ENCODE data around the gene KIAA0753. TPM values are rescaled to one million over a fixed set of nuclear protein-coding genes. Genes with fewer than 3 reads are reported as not detected.

Gene KIAA0753
- total and polyA plus RNA-seq, 2 experiments from 2014 or later, result 6.9 to 20.5 TPM

DNA sequence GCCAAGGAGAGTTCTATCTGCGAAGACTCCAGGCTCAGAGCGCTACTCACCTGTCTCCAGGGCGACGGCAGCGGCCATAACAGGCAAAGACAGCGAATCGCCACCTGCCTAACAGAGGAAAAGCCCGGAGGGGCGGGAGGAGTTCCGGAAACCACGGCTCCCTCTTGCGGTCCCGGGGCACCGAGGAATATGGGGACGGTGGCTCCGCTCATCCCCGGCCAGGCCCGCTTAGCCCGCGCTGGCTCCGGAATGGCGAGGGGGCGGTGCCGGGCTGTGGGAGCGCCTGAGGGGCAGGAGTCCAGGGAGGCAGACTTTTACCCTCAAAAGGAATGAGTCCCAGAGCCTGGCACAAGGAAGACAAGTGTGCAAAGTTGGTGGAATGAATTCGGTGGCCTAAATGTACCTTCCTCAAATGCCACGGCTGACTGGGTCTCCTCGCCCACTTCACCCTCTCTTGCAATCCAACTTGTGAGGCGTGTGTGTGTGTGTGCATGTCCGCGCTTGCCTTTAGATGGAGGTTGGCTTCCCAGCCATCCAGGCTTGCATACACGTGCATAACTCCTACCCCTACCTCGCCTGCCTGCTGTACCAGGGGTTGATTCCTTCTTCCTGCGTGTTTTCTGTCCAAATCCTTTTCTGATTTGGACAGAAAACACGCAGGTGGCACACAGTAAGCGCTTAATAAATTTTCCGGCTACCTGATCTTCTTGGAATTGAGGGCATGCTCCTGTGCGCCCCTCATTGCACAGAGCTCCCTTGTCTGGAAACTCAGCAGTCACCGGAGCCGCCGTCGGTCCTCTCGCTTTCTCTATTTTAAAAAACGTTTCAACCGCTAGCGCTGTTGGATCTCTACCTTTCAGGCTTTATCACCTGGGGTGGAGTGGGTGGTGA lies 14.6 kb upstream of the KIAA0753 start:
- peaks cover 21% of the 10 kb centered on the region for H3F3A ChIP-seq (ENCODE audit: insufficient read depth)
- no peak overlapping the region for H3K27ac ChIP-seq
- H3K4me2 ChIP-seq (ENCODE audit: unreplicated experiment), result peak overlapping the region; percentile 20
- no peaks in the 10 kb centered on the region for H3K9me2 ChIP-seq (ENCODE audit: insufficient read depth)
- H3K79me2 ChIP-seq (ENCODE audit: insufficient read depth), result peaks cover 7% of the 10 kb centered on the region
- H3K27me3 ChIP-seq (replicated peaks; ENCODE audit: insufficient read depth), result peaks cover 20% of the 10 kb centered on the region
- H3K9me3 ChIP-seq (ENCODE audit: low read depth), result no peaks in the 10 kb centered on the region
- no peak overlapping the region for H3K9ac ChIP-seq
- no peak for DNase-seq
- WGBS, 2 experiments (ENCODE audit: low coverage in 1 of 2, low lambda C conversion rate in 2 of 2, missing lambda C conversion rate in 2 of 2), result 24 to 25% methylated on average over 46 of the region's 46 CpGs
- in situ Hi-C loops (cut with MboI), result no loop called here
- H4K20me1 ChIP-seq (ENCODE audit: insufficient read depth), result peaks cover 3% of the 10 kb centered on the region; the same call in 1 of the 2 replicates
- no peaks in the 10 kb centered on the region for H3K36me3 ChIP-seq (ENCODE audit: low read depth)
- H2AFZ ChIP-seq, result no peak overlapping the region
- 0 out of 2 replicates have a peak, but pooled peaks have one; percentile 43 for TF ChIP-seq EZH2phosphoT487 (IDR thresholded peaks at IDR 0.05; ENCODE audit: insufficient read depth, low read depth)
- peak; percentile 81 for TF ChIP-seq EZH2 (IDR thresholded peaks at IDR 0.05; ENCODE audit: insufficient read depth, poor library complexity, severe bottlenecking)
- no peak overlapping the region for H3K4me3 ChIP-seq
- H3K4me1 ChIP-seq (ENCODE audit: insufficient read depth), result peaks cover 18% of the 10 kb centered on the region; the same call in 1 of the 2 replicates

DNA sequence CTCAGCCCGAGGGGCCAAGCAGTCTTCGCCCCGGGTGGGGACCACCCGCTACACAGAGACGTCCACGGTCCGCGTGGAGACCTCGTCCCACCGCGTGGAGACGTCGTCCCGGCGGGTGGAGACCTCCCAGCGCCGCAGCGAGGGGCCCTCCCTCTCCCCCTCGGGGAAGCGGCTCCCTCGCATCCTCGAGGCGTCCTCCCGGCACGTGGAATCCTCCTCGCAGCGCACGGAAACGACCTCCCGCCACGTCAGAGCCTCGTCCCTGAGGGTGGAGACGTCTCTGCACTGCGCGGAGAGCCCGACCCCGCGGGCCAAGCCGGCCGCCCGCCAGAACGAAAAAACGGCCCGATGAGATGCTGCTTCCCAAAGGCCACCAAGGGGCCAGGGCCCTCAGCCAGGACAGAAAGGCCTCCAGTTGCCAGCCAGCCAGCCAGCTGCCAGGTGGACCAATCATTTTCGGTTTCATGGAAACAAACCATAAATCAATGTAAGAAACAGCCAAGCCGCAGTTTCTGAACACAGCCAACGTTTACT lies 11.5 kb upstream of the KIAA0753 start:
- peak overlapping the region; percentile 88 for H3K4me3 ChIP-seq
- no peaks in the 10 kb centered on the region for H3K9me3 ChIP-seq (ENCODE audit: low read depth)
- peaks cover 25% of the 10 kb centered on the region; the same call in 1 of the 2 replicates for H3K4me1 ChIP-seq (ENCODE audit: insufficient read depth)
- 5 to 7% methylated on average over 15 to 41 of the region's 47 CpGs for WGBS, 2 experiments (ENCODE audit: low coverage in 1 of 2, low lambda C conversion rate in 2 of 2, missing lambda C conversion rate in 2 of 2)
- peaks cover 22% of the 10 kb centered on the region for H3F3A ChIP-seq (ENCODE audit: insufficient read depth)
- H3K79me2 ChIP-seq (ENCODE audit: insufficient read depth), result peaks cover 38% of the 10 kb centered on the region
- H3K9me2 ChIP-seq (ENCODE audit: insufficient read depth), result no peaks in the 10 kb centered on the region
- H4K20me1 ChIP-seq (ENCODE audit: insufficient read depth), result peaks cover 6% of the 10 kb centered on the region; the same call in 1 of the 2 replicates
- in situ Hi-C loops (cut with MboI), result no loop called here
- peak overlapping the region; percentile 97 for H3K9ac ChIP-seq
- peak overlapping the region; percentile 72 for H3K4me2 ChIP-seq (ENCODE audit: unreplicated experiment)
- peak overlapping the region; percentile 95 for H2AFZ ChIP-seq
- H3K36me3 ChIP-seq (ENCODE audit: low read depth), result peaks cover 19% of the 10 kb centered on the region; the same call in 1 of the 2 replicates
- peaks cover 12% of the 10 kb centered on the region for H3K27me3 ChIP-seq (replicated peaks; ENCODE audit: insufficient read depth)
- TF ChIP-seq EZH2 (IDR thresholded peaks at IDR 0.05; ENCODE audit: insufficient read depth, poor library complexity, severe bottlenecking) (no peak), EZH2phosphoT487 (IDR thresholded peaks at IDR 0.05; ENCODE audit: insufficient read depth, low read depth) (no peak)
- H3K27ac ChIP-seq, result peak overlapping the region; percentile 32; the same call in 1 of the 2 replicates
- peak; percentile 60 for DNase-seq

DNA sequence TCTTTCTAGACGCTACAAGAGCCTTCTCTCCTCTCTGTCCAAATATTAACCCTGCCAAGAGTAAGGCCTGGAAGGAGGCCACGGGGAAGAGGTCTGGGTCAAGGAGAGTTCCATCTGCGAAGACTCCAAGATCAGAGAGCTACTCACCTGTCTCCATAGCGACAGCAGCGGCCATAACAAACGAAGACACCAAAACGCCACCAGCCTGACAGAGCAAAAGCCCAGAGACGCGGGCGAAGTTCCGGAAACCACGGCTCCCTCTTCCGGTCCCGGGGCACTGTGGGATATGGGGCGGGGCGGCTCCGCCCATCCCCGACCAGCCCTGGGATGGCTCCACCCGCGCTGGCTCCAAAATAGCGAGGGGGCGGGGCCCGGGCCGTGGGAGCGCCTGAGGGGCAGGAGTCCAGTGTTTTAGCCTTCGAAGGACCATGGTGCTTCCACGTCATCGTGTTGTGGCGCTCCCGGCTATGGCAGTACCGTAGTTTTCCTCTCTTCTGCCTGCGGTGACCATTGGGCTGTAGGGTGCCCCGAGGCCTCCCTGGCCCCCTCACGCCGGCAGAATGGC lies 10.9 kb upstream of the KIAA0753 start, which contains the start of the genes C17orf100 and MED31:
Gene C17orf100, plus strand, starts transcription at position 409 of the 565 bp plus-strand sequence. Its CDS starts 152 bp downstream, at position 561.
Gene MED31, minus strand, starts transcription at position 252 of the 565 bp plus-strand sequence. Its CDS starts 77 bp downstream, at position 175.
- TF ChIP-seq EZH2phosphoT487 (IDR thresholded peaks at IDR 0.05; ENCODE audit: insufficient read depth, low read depth) (no peak), EZH2 (IDR thresholded peaks at IDR 0.05; ENCODE audit: insufficient read depth, poor library complexity, severe bottlenecking) (no peak)
- H3K4me1 ChIP-seq (ENCODE audit: insufficient read depth), result peaks cover 25% of the 10 kb centered on the region; the same call in 1 of the 2 replicates
- 1 to 2% methylated on average over 33 of the region's 35 CpGs for WGBS, 2 experiments (ENCODE audit: low coverage in 1 of 2, low lambda C conversion rate in 2 of 2, missing lambda C conversion rate in 2 of 2)
- no peaks in the 10 kb centered on the region for H3K9me3 ChIP-seq (ENCODE audit: low read depth)
- peaks cover 6% of the 10 kb centered on the region; the same call in 1 of the 2 replicates for H4K20me1 ChIP-seq (ENCODE audit: insufficient read depth)
- H3K27me3 ChIP-seq (replicated peaks; ENCODE audit: insufficient read depth), result peaks cover 12% of the 10 kb centered on the region
- H3K9ac ChIP-seq, result peak within 1 kb of the TSS; percentile 97
- H2AFZ ChIP-seq, result peak within 1 kb of the TSS; percentile 95
- H3K4me3 ChIP-seq, result peak within 1 kb of the TSS; percentile 88
- peak within 1 kb of the TSS; percentile 94 for H3K27ac ChIP-seq
- peaks cover 22% of the 10 kb centered on the region for H3F3A ChIP-seq (ENCODE audit: insufficient read depth)
- in situ Hi-C loops (cut with MboI), result no loop called here
- H3K4me2 ChIP-seq (ENCODE audit: unreplicated experiment), result peak within 1 kb of the TSS; percentile 96
- peaks cover 44% of the 10 kb centered on the region for H3K79me2 ChIP-seq (ENCODE audit: insufficient read depth)
- H3K36me3 ChIP-seq (ENCODE audit: low read depth), result peaks cover 19% of the 10 kb centered on the region; the same call in 1 of the 2 replicates
- DNase-seq, result peak; percentile 97
- H3K9me2 ChIP-seq (ENCODE audit: insufficient read depth), result no peaks in the 10 kb centered on the region

DNA sequence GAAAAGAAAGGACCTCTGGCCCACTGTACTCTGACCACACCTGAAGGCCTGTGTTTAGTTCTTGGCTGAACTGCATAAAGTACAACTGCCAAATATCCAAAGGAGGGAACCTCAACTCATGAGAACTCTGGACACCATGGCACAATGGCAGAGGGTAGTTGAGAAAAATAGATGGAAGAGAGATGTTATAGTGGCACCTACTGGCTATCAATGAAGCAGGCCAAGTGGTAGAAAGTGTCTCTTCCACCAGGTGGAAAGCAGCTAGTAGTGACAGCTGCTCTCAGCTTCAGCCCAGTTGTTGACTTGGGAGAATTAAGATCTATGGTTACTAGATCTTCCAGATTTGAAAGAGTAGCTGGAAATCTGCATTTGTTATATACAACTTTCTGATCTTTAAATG lies 7.7 kb upstream of the KIAA0753 start:
- H3K36me3 ChIP-seq (ENCODE audit: low read depth), result peaks cover 38% of the 10 kb centered on the region; the same call in 1 of the 2 replicates
- DNase-seq, result peak; percentile 45
- H3K79me2 ChIP-seq (ENCODE audit: insufficient read depth), result peaks cover 72% of the 10 kb centered on the region

More for the DNA sequence above, 7.7 kb upstream of the KIAA0753 start:
- no peak overlapping the region for H3K4me3 ChIP-seq
- peaks cover 49% of the 10 kb centered on the region for H3F3A ChIP-seq (ENCODE audit: insufficient read depth)
- H3K27me3 ChIP-seq (replicated peaks; ENCODE audit: insufficient read depth), result no peaks in the 10 kb centered on the region
- H2AFZ ChIP-seq, result no peak overlapping the region
- no peak overlapping the region for H3K27ac ChIP-seq
- in situ Hi-C loops (cut with MboI), result no loop called here
- TF ChIP-seq EZH2 (IDR thresholded peaks at IDR 0.05; ENCODE audit: insufficient read depth, poor library complexity, severe bottlenecking) (no peak), EZH2phosphoT487 (IDR thresholded peaks at IDR 0.05; ENCODE audit: insufficient read depth, low read depth) (no peak)
- no peak overlapping the region for H3K9ac ChIP-seq
- no peaks in the 10 kb centered on the region for H3K9me3 ChIP-seq (ENCODE audit: low read depth)
- H4K20me1 ChIP-seq (ENCODE audit: insufficient read depth), result peaks cover 10% of the 10 kb centered on the region; the same call in 1 of the 2 replicates
- no peak overlapping the region for H3K4me2 ChIP-seq (ENCODE audit: unreplicated experiment)
- peaks cover 43% of the 10 kb centered on the region for H3K4me1 ChIP-seq (ENCODE audit: insufficient read depth)
- H3K9me2 ChIP-seq (ENCODE audit: insufficient read depth), result no peaks in the 10 kb centered on the region
